Measurements from ENCODE around the gene AGMO. TPM values are rescaled to one million over a fixed set of nuclear protein-coding genes. Genes with fewer than 3 reads are reported as not detected.

AGMO gene
- total and polyA plus RNA-seq, 2 of the 8 experiments (the other 6 are each of a cell fraction or from before 2014, with no cell fraction given): 0.22 to 0.45 TPM

- Histone ChIP-seq H2AK5ac (ENCODE audit: low read depth, low read length) (no peak overlapping the region), H3K9me3 (ENCODE audit: insufficient read depth in 2 of 2, low read depth in 1 of 2, low read length in 1 of 2) (peaks cover 3 to 7% of the 10 kb centered on the region in 2 experiments; a peak in 3 of 4 replicates), H4K8ac (ENCODE audit: extremely low read depth, insufficient read depth, low read length) (no peak overlapping the region), H4K20me1 (replicated peaks in 1 of 2; ENCODE audit: control insufficient read depth in 1 of 2, insufficient read depth in 2 of 2, low read length in 2 of 2) (no peaks in the 10 kb centered on the region), H3K9ac (replicated peaks in 1 of 4; ENCODE audit: extremely low read depth in 1 of 4, low read depth in 3 of 4, low read length in 3 of 4) (no peak overlapping the region), H2BK20ac (ENCODE audit: low read length) (no peak overlapping the region), H2AFZ (ENCODE audit: low read length) (no peak overlapping the region), H3K18ac (ENCODE audit: extremely low read depth, low read length) (no peak overlapping the region), H3K4me1 (replicated peaks in 1 of 4; ENCODE audit: control insufficient read depth in 3 of 4, insufficient read depth in 4 of 4, low read length in 3 of 4) (no peaks in the 10 kb centered on the region), H4K91ac (replicated peaks; ENCODE audit: insufficient read length, low read length) (no peak overlapping the region), H3K56ac (replicated peaks; ENCODE audit: insufficient read length, low read depth, low read length) (no peak overlapping the region), H3K27ac (ENCODE audit: low read depth, low read length) (no peak overlapping the region), H3K4me2 (ENCODE audit: insufficient read depth in 1 of 2, low read depth in 2 of 2, low read length in 2 of 2) (no peak overlapping the region), H3K4ac (replicated peaks; ENCODE audit: insufficient read length, low read depth, low read length) (no peak overlapping the region), H4K5ac (ENCODE audit: insufficient read length, low read depth, low read length) (no peak overlapping the region), H3K23me2 (ENCODE audit: low read depth, low read length) (no peaks in the 10 kb centered on the region), H3K36me3 (ENCODE audit: control insufficient read depth in 2 of 4, insufficient read depth in 4 of 4, low read length in 3 of 4) (no peaks in the 10 kb centered on the region), H2BK15ac (ENCODE audit: low read length) (no peak overlapping the region), H2BK120ac (replicated peaks; ENCODE audit: low read depth, low read length) (no peak overlapping the region), H3K79me2 (ENCODE audit: control insufficient read depth in 1 of 2, insufficient read depth in 2 of 2, low read length in 2 of 2) (no peaks in the 10 kb centered on the region), H2BK12ac (ENCODE audit: low read depth, low read length) (no peak overlapping the region), H2BK5ac (ENCODE audit: low read depth, low read length) (no peak overlapping the region), H3K27me3 (replicated peaks in 1 of 4; ENCODE audit: control insufficient read depth in 3 of 4, extremely low read depth in 1 of 4, insufficient read depth in 3 of 4, low read length in 3 of 4) (no peaks in the 10 kb centered on the region), H3K4me3 (ENCODE audit: extremely low read depth in 1 of 4, insufficient read depth in 2 of 4, low read depth in 3 of 4, low read length in 4 of 4) (no peak overlapping the region), H3K14ac (ENCODE audit: insufficient read length) (no peak overlapping the region), H3K79me1 (ENCODE audit: low read depth, low read length) (no peaks in the 10 kb centered on the region), H3K23ac (ENCODE audit: insufficient read length) (no peak overlapping the region)
- CTCF ChIA-PET (ENCODE audit: partially characterized antibody): interaction anchor here (2.4 kb wide), 1 partner anchor 19 kb away, joined by 6 read pairs; no protein-coding TSS in a partner anchor
- POLR2A ChIA-PET (ENCODE audit: partially characterized antibody): no interaction called here
- 82% methylated on average over 1 of the region's 1 CpG; no CpG with 5 or more reads in 1 of the 2 experiments for WGBS, 2 experiments (ENCODE audit: extremely low coverage in 1 of 2, insufficient coverage in 1 of 2, insufficient read length in 1 of 2, insufficient replicate concordance in 2 of 2, low coverage in 1 of 2, low lambda C conversion rate in 2 of 2, missing lambda C conversion rate in 1 of 2)
- DNase-seq (ENCODE audit: low read depth in 1 of 2, low spot score in 2 of 2) (no peak), FAIRE-seq (no peak)
- TF ChIP-seq HDAC2 (IDR thresholded peaks at IDR 0.05; ENCODE audit: borderline replicate concordance in 1 of 2, low read depth in 2 of 2, low read length in 2 of 2) (no peak), CBX5 (IDR thresholded peaks at IDR 0.05; ENCODE audit: low read depth, low read length) (no peak), RAD21 (IDR thresholded peaks at IDR 0.05 in 1 of 2, conservative IDR thresholded peaks at IDR 0.05 in 1 of 2; ENCODE audit: low read depth in 2 of 2, low read length in 2 of 2) (no peak), USF2 (IDR thresholded peaks at IDR 0.05; ENCODE audit: low read length) (no peak), POLR2AphosphoS5 (IDR thresholded peaks at IDR 0.05; ENCODE audit: low read depth, low read length) (no peak), SRF (IDR thresholded peaks at IDR 0.05; ENCODE audit: low read depth, low read length) (no peak), SP4 (IDR thresholded peaks at IDR 0.05; ENCODE audit: low read length) (no peak), RFX5 (IDR thresholded peaks at IDR 0.05; ENCODE audit: borderline replicate concordance, low read depth, low read length) (no peak), EP300 (IDR thresholded peaks at IDR 0.05; ENCODE audit: borderline replicate concordance in 1 of 2, low read depth in 2 of 2, low read length in 2 of 2) (no peak), ATF3 (IDR thresholded peaks at IDR 0.05; ENCODE audit: insufficient read depth, low read depth, low read length) (no peak), TAF1 (IDR thresholded peaks at IDR 0.05; ENCODE audit: low read depth, low read length) (no peak), MAX (IDR thresholded peaks at IDR 0.05) (no peak)
Measured at GRCh38 chr7:15345216-15345615, 216.6 kb downstream of the AGMO start.
